ENCODE data around the gene GFOD1. TPM values are rescaled to one million over a fixed set of nuclear protein-coding genes. Genes with fewer than 3 reads are reported as not detected.

The GFOD1 gene
- total RNA-seq, 4 donors from 2014 or later = 21.8 to 49.4 (median 31.1) TPM

GRCh38 chr6:13469693-13470092 is 17.7 kb downstream of the GFOD1 start:
- DNase-seq (ENCODE audit: low spot score in 2 of 2) = no peak
- TF ChIP-seq CTCF (IDR thresholded peaks at IDR 0.05) (no peak), EP300 (IDR thresholded peaks at IDR 0.05) (no peak)
- H3K27me3 ChIP-seq = no peaks in the 10 kb centered on the region
- WGBS, 2 donors = 59 to 85% methylated on average over 2 of the region's 2 CpGs
- H3K36me3 ChIP-seq = peaks cover 0 to 6% (median 0%) of the 10 kb centered on the region in 3 donors
- peaks cover 0 to 21% (median 7%) of the 10 kb centered on the region in 4 donors for H3K4me1 ChIP-seq
- no peak overlapping the region for H3K4me3 ChIP-seq
- peak overlapping the region in 1 of 4 donors; percentile 4 for H3K27ac ChIP-seq
- H3K9me3 ChIP-seq = no peaks in the 10 kb centered on the region

DNA sequence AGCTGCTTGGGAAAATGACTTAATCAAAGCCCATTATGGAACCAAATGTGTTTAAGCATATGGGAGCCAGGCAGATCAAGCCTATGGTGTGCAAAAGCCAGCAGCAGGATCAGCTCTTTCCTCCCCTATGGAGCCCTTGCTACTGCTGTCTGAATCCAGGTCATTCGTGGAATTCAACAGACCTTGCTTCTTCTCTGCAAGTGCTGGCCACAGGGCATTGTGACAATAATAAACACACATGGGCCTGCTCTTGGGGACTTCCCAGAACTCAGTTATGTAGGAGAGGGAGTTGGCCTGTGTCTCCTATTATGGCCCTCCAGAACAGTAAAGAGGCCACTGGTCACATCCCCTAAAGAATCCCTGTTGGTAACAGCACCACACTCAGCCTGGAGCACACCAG is 18.6 kb downstream of the GFOD1 start:
- TF ChIP-seq EP300 (IDR thresholded peaks at IDR 0.05) (no peak), POLR2A (IDR thresholded peaks at IDR 0.05) (no peak), CTCF (IDR thresholded peaks at IDR 0.05) (no peak)
- no peaks in the 10 kb centered on the region for H3K9me3 ChIP-seq
- no peak overlapping the region for H3K4me3 ChIP-seq
- H3K36me3 ChIP-seq = peaks cover 0 to 6% (median 0%) of the 10 kb centered on the region in 3 donors
- 86 to 100% methylated on average over 1 of the region's 1 CpG for WGBS, 2 donors
- no peak overlapping the region for H3K27ac ChIP-seq
- no peak for DNase-seq (ENCODE audit: low spot score in 2 of 2)
- H3K4me1 ChIP-seq = peaks cover 0 to 21% (median 7%) of the 10 kb centered on the region in 4 donors
- no peaks in the 10 kb centered on the region for H3K27me3 ChIP-seq

GRCh38 chr6:13467216-13467600 is 20.2 kb downstream of the GFOD1 start:
- H3K27me3 ChIP-seq = no peaks in the 10 kb centered on the region
- H3K9me3 ChIP-seq = no peaks in the 10 kb centered on the region
- DNase-seq (ENCODE audit: low spot score in 2 of 2) = no peak
- H3K4me3 ChIP-seq = no peak overlapping the region
- H3K27ac ChIP-seq = no peak overlapping the region
- TF ChIP-seq CTCF (IDR thresholded peaks at IDR 0.05) (no peak), EP300 (IDR thresholded peaks at IDR 0.05) (no peak), POLR2A (IDR thresholded peaks at IDR 0.05) (no peak)
- 76 to 90% methylated on average over 3 of the region's 3 CpGs for WGBS, 2 donors
- peaks cover 0 to 26% (median 12%) of the 10 kb centered on the region in 4 donors for H3K4me1 ChIP-seq
- H3K36me3 ChIP-seq = peaks cover 0 to 6% (median 0%) of the 10 kb centered on the region in 3 donors

GRCh38 chr6:13466304-13467215 is 20.8 kb downstream of the GFOD1 start:
- Histone ChIP-seq H3K36me3 (peaks cover 0 to 6% (median 0%) of the 10 kb centered on the region in 3 donors), H3K27ac (no peak overlapping the region), H3K4me1 (peaks cover 0 to 26% (median 12%) of the 10 kb centered on the region in 4 donors), H3K9me3 (no peaks in the 10 kb centered on the region), H3K4me3 (no peak overlapping the region), H3K27me3 (no peaks in the 10 kb centered on the region)
- DNase-seq (ENCODE audit: low spot score in 2 of 2) = no peak
- TF ChIP-seq CTCF (IDR thresholded peaks at IDR 0.05) (no peak), POLR2A (IDR thresholded peaks at IDR 0.05) (no peak), EP300 (IDR thresholded peaks at IDR 0.05) (no peak)
- WGBS, 2 donors = 71 to 76% methylated on average over 6 of the region's 6 CpGs

- no peak overlapping the region for H3K27ac ChIP-seq
- no peak overlapping the region for H3K4me3 ChIP-seq
- H3K27me3 ChIP-seq = no peaks in the 10 kb centered on the region
- no peak for TF ChIP-seq EP300 (IDR thresholded peaks at IDR 0.05)
- TF ChIP-seq CTCF (IDR thresholded peaks at IDR 0.05) = no peak
- TF ChIP-seq POLR2A (IDR thresholded peaks at IDR 0.05) = no peak
- WGBS, 2 donors = 92 to 96% methylated on average over 1 of the region's 1 CpG
- DNase-seq (ENCODE audit: low spot score in 2 of 2) = no peak
- H3K9me3 ChIP-seq = no peaks in the 10 kb centered on the region
- H3K4me1 ChIP-seq = peaks cover 0 to 20% (median 9%) of the 10 kb centered on the region in 4 donors
- H3K36me3 ChIP-seq = peaks cover 0 to 6% (median 0%) of the 10 kb centered on the region in 3 donors
Measured at GRCh38 chr6:13465734-13466133, 21.7 kb downstream of the GFOD1 start.
